22Rv1 (cell line): ENCODE measurements around the gene MAPT.

Experiments used
- H3K27ac ChIP-seq: fragments of 450-650 bp; 2 replicates; pipeline ENCODE4 v1.5.1; 2017
- CTCF ChIP-seq: fragments of 450-650 bp; IDR thresholded peaks from 2 replicates; pipeline ENCODE4 v1.5.1; 2017; ENCODE audit warnings: mild to moderate bottlenecking
- ZFX ChIP-seq: fragments of 450-650 bp; IDR thresholded peaks from 2 replicates; pipeline ENCODE4 v1.6.1; 2017; ENCODE audit warnings: antibody characterized with exemption, borderline replicate concordance

The MAPT gene

GRCh38 chr17:46028374-46028773 lies 134.0 kb downstream of the MAPT start:
- no peak overlapping the region for H3K27ac ChIP-seq
- TF ChIP-seq CTCF (no peak), ZFX (no peak)

GRCh38 chr17:46028981-46029565 lies 134.7 kb downstream of the MAPT start:
- TF ChIP-seq CTCF (no peak), ZFX (no peak)
- H3K27ac ChIP-seq: no peak overlapping the region

GRCh38 chr17:46029627-46030026 lies 135.3 kb downstream of the MAPT start:
- H3K27ac ChIP-seq: no peak overlapping the region
- TF ChIP-seq CTCF (no peak), ZFX (no peak)

DNA sequence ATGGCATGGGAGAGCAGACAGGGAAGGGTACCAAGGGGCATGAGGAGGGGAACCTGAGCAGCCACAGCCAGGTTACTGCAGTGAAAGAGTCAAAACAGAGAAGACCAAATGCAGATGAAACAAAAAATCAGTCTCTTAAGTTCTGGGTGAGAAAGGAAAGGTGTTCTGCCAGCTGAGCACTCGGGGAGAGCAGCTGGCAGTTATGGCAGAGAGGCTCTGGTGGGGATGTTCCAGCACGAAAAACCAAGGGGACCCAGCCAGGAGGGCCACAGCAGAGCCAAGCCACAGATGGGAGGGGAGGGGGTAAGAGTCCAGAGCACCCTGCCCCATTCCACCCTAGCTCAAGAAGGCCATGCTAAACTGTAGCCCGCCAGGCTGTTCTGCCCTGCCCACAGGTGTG lies 136.4 kb downstream of the MAPT start:
- no peak overlapping the region for H3K27ac ChIP-seq
- TF ChIP-seq ZFX (no peak), CTCF (no peak)

DNA sequence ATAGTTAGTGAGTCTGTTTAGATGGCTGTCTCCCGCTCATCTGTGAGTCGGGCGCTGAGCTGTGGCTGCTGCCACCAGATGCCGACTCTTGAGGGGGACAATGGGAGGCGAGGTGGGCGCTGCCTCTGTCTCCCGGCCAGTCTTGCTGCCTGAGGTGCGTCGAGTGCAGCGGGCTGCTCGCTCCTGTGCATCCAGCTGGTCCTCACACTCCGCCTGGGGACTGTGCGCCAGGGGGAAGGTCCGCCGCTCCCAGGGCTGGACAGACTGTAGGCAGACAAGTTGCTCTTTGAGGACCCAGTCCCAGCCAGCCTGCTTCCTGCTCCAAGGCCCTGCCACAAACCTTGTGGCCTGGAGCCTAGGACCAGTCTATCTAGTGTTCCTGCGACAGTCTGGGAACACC lies 137.1 kb downstream of the MAPT start:
- H3K27ac ChIP-seq: no peak overlapping the region
- TF ChIP-seq CTCF: no peak
- TF ChIP-seq ZFX: no peak

DNA sequence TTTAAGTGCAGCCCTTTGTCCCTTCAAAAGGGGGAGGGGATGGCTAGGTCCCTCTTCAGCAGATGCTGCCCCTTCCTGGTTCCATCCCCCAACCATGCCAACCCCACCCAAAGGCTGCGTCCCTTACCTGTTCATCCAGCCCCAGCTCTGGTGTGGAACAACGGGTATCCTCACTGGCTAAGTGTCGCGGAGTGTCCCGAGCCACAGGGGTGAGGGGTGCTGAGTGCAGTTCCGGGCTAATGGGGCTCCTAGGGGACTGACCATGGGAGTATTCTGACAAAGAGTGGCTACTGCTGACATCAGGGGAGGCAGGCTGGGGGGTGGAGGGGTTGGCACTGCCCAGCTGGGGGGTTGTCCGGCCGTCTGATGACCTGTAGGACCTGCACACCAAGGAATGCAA lies 137.6 kb downstream of the MAPT start:
- H3K27ac ChIP-seq: no peak overlapping the region
- no peak for TF ChIP-seq ZFX

DNA sequence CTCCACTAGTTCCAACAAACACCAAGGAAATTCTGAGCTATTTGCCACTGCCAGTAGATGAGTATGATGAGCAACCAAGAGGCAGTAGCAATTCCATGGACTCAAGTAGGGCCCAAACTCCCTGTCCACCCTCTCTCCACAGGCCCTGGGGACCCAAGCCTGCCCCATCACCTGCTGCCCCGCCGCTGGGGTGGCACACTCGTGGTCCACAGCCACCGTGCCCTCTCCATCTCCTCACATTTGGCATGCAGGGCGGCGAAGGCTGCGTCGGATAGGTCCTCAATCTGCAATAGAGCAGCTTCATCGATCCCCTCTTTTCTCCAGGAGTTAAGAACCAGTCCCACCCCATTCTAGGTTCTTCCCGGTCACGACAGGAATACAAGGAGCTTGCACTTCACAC lies 138.6 kb downstream of the MAPT start:
- H3K27ac ChIP-seq: no peak overlapping the region
- TF ChIP-seq CTCF: no peak
- no peak for TF ChIP-seq ZFX

GRCh38 chr17:46033392-46033791 lies 139.0 kb downstream of the MAPT start:
- TF ChIP-seq CTCF: no peak
- no peak for TF ChIP-seq ZFX
- H3K27ac ChIP-seq: no peak overlapping the region
